T-helper 1 cell treated with Interleukin-12 subunit alpha and Interleukin-12 subunit beta and Interleukin-4 antibody, amounts not matched to agents 30 μg/mL and 1 μg/mL, for 36 hours (primary cell): Measurements from ENCODE around the gene CHST12.

Experiments
- H3K27ac Mint-ChIP-seq: one replicate; pipeline ENCODE4 v1.8.0; 2021; ENCODE audit warnings: mild to moderate bottlenecking, mixed read lengths
- H3K27me3 Mint-ChIP-seq: one replicate; pipeline ENCODE4 v1.8.0; 2021; ENCODE audit warnings: low read depth, mixed read lengths
- H3K36me3 Mint-ChIP-seq: one replicate; pipeline ENCODE4 v1.8.0; 2021; ENCODE audit warnings: low read depth, mixed read lengths
- H3K4me1 Mint-ChIP-seq: one replicate; pipeline ENCODE4 v1.8.0; 2021; ENCODE audit warnings: low read depth, mixed read lengths
- H3K4me3 Mint-ChIP-seq: one replicate; pipeline ENCODE4 v1.8.0; 2021; ENCODE audit warnings: mild to moderate bottlenecking, moderate library complexity, mixed read lengths
- H3K9me3 Mint-ChIP-seq: one replicate; pipeline ENCODE4 v1.8.0; 2021; ENCODE audit warnings: mixed read lengths

Gene CHST12

DNA sequence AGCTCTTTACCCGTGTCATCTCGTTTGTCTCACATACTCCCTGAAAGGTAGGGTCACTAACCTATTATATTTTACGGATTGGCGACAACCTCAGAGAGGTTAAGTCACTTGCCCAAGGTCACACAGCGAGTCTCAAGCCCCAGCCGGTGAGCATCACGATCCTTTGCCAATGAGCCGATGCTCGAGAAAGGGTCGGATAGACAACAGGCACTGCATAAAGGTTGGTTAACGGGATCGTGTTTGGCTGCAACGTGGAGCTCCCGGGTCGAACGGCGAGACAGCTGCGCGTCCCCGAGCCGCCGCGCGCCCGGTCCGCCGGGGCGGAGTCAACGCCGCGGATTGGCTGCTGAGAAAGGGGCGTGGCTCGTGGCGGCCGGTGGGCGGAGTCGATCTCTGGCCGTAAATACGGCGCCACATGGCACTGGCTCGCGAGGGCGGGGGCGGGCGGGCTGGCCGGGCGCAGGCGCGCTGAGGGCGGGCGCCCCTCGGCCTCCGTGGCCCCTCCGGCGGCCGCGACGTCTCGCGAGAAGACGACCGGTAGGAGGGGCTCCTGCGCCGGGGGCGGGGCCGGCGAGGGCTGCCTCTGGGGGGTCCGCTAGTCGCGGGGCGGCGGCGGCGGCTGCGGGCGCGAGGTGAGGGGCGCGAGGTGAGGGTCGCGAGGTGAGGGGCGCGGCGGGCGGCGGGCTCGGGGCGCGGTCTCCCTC is at the start of gene CHST12:
TSS of gene CHST12 (plus strand) at position 598 of the 704 bp plus-strand sequence. CDS start 29,029 bp downstream, outside the sequence.
- Mint-ChIP-seq H3K27ac (peak within 1 kb of the TSS; percentile 95), H3K27me3 (no peaks in the 10 kb centered on the region), H3K4me3 (peak within 1 kb of the TSS; percentile 89), H3K9me3 (no peaks in the 10 kb centered on the region), H3K4me1 (peaks cover 43% of the 10 kb centered on the region), H3K36me3 (peaks cover 13% of the 10 kb centered on the region)

DNA sequence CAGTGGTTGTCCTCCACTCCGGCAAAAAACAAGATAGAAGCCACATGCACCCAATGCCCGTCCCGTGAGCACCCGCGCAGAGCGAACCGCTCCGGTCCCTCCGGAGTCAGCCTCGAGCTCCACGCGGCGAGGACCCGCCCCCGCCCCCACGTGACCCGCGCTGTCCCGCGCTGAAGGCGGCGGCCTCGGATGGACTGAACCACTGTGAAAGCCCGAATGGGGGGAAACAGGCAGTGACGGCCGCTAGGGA is 49.5 kb upstream of the CHST12 start:
- peaks cover 9% of the 10 kb centered on the region for H3K4me1 Mint-ChIP-seq
- H3K36me3 Mint-ChIP-seq = peaks cover 10% of the 10 kb centered on the region
- H3K27ac Mint-ChIP-seq = peak overlapping the region; percentile 99
- no peaks in the 10 kb centered on the region for H3K27me3 Mint-ChIP-seq
- H3K4me3 Mint-ChIP-seq = peak overlapping the region; percentile 91
- no peaks in the 10 kb centered on the region for H3K9me3 Mint-ChIP-seq

- Mint-ChIP-seq H3K36me3 (peaks cover 13% of the 10 kb centered on the region), H3K9me3 (no peaks in the 10 kb centered on the region), H3K27ac (peak within 1 kb of the TSS; percentile 99), H3K4me1 (peaks cover 13% of the 10 kb centered on the region), H3K27me3 (no peaks in the 10 kb centered on the region), H3K4me3 (peak within 1 kb of the TSS; percentile 91)
These were observed 49.0 kb upstream of the CHST12 start, which contains the start of gene EIF3B for GRCh38 chr7:2354186-2354938. TSS of gene EIF3B (plus strand) at chr7:2354827. CDS start at chr7:2354922, 95 bp downstream.

GRCh38 chr7:2354939-2355704 is 48.3 kb upstream of the CHST12 start:
- Mint-ChIP-seq H3K27me3 (no peaks in the 10 kb centered on the region), H3K4me1 (peaks cover 20% of the 10 kb centered on the region), H3K9me3 (no peaks in the 10 kb centered on the region), H3K36me3 (peaks cover 14% of the 10 kb centered on the region), H3K4me3 (peak overlapping the region; percentile 91), H3K27ac (peak overlapping the region; percentile 99)

DNA sequence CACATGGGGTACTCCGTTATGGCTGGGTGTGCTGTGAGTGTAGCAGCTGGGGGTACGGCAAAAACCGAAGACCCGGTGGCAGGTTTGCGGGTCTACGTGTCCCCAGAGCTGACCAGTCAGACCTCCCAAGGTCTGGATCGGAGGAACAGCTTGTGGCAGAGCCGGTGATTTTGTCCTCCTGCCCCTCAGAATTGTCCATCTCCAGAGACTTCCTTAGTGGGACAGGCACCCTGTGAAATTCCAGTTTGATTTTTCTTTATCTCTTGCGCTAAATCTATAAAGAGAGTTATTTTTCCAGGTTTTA is 47.8 kb upstream of the CHST12 start:
- Mint-ChIP-seq H3K27me3 (no peaks in the 10 kb centered on the region), H3K4me1 (peaks cover 25% of the 10 kb centered on the region), H3K27ac (peak overlapping the region; percentile 88), H3K36me3 (peaks cover 16% of the 10 kb centered on the region), H3K9me3 (no peaks in the 10 kb centered on the region), H3K4me3 (peak overlapping the region; percentile 86)

DNA sequence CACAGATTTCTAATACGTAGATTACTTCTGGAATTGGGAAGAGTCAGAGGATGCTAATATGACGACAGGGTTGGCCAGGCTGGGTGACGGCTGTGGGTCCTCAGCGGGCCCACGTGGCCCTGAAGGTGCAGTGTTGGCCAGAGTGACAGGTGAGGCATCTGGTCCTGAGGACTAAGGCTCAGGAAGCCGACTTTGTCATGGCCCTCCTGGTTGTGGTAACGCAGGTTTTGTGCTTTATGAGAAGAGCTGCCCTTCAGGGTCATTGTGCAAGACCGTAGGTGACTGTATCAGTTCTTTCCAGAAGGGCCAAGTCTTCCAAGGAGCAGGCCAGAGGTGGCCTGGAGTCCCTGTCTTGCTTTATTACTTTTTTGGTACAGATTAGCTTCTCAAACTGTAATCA is 46.2 kb upstream of the CHST12 start:
- Mint-ChIP-seq H3K9me3 (no peaks in the 10 kb centered on the region), H3K4me1 (peaks cover 25% of the 10 kb centered on the region), H3K4me3 (peak overlapping the region; percentile 1), H3K27ac (no peak overlapping the region), H3K36me3 (peaks cover 16% of the 10 kb centered on the region), H3K27me3 (no peaks in the 10 kb centered on the region)

GRCh38 chr7:2357571-2357970 is 45.8 kb upstream of the CHST12 start:
- Mint-ChIP-seq H3K4me1 (peaks cover 25% of the 10 kb centered on the region), H3K27me3 (no peaks in the 10 kb centered on the region), H3K9me3 (no peaks in the 10 kb centered on the region), H3K27ac (peak overlapping the region; percentile 0), H3K36me3 (peaks cover 19% of the 10 kb centered on the region), H3K4me3 (peak overlapping the region; percentile 17)

GRCh38 chr7:2358968-2359527 is 44.4 kb upstream of the CHST12 start:
- H3K27ac Mint-ChIP-seq = no peak overlapping the region
- peaks cover 23% of the 10 kb centered on the region for H3K4me1 Mint-ChIP-seq
- H3K27me3 Mint-ChIP-seq = no peaks in the 10 kb centered on the region
- H3K9me3 Mint-ChIP-seq = no peaks in the 10 kb centered on the region
- H3K36me3 Mint-ChIP-seq = peaks cover 30% of the 10 kb centered on the region
- H3K4me3 Mint-ChIP-seq = no peak overlapping the region

GRCh38 chr7:2359610-2360009 is 43.8 kb upstream of the CHST12 start:
- no peaks in the 10 kb centered on the region for H3K27me3 Mint-ChIP-seq
- H3K4me3 Mint-ChIP-seq = no peak overlapping the region
- H3K27ac Mint-ChIP-seq = no peak overlapping the region
- H3K4me1 Mint-ChIP-seq = peaks cover 23% of the 10 kb centered on the region
- H3K9me3 Mint-ChIP-seq = no peaks in the 10 kb centered on the region
- peaks cover 32% of the 10 kb centered on the region for H3K36me3 Mint-ChIP-seq

DNA sequence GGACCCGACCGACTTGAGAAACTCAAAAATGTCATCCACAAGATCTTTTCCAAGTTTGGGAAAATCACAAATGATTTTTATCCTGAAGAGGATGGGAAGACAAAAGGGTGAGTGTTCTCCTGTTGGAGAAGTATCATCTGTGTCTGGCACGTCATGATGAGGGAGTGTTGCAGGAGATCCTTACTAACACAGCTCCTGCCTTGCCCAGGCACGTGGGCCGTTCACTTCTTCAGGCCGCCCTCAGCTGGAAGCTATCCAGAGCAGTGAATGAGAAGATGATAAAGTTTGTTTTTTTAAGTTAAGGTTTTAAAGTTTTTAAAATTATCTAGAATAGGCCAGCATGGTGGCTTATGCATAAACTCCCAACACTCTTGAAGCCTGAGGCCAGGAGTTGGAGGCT is 42.6 kb upstream of the CHST12 start:
- Mint-ChIP-seq H3K27ac (no peak overlapping the region), H3K9me3 (no peaks in the 10 kb centered on the region), H3K27me3 (no peaks in the 10 kb centered on the region), H3K4me3 (no peak overlapping the region), H3K4me1 (peaks cover 23% of the 10 kb centered on the region), H3K36me3 (peaks cover 39% of the 10 kb centered on the region)

DNA sequence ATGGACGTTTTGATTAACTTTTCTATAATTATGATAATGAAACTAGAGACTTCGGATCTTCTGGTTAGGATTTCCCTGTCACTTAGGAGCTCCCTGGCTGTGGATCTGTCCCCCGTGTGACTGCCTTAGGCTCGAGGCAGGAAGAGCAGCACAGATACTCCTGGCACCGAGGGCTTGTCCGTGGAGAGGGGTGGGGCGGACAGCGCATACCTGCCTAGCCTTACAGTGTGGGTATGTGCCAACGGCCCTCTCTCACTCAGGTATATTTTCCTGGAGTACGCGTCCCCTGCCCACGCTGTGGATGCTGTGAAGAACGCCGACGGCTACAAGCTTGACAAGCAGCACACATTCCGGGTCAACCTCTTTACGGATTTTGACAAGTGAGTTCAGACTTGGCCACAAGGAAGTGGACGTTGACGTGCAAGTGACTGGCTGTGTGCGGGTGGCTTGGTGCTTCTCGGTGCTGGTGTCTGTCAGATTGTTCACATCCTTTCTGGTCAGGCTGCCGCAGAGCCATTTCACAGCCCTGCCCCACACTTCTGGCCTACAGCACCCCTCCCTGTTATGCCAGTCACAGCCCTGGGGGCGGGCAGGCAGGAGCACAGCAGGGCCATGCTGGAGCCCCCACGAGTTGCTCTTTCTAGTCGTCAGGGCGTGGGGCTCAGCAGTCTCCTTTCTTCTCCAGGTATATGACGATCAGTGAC is 40.9 kb upstream of the CHST12 start:
- no peaks in the 10 kb centered on the region for H3K27me3 Mint-ChIP-seq
- no peak overlapping the region for H3K27ac Mint-ChIP-seq
- H3K9me3 Mint-ChIP-seq = no peaks in the 10 kb centered on the region
- H3K36me3 Mint-ChIP-seq = peaks cover 42% of the 10 kb centered on the region
- H3K4me1 Mint-ChIP-seq = peaks cover 18% of the 10 kb centered on the region
- no peak overlapping the region for H3K4me3 Mint-ChIP-seq

- Mint-ChIP-seq H3K9me3 (no peaks in the 10 kb centered on the region), H3K27me3 (no peaks in the 10 kb centered on the region), H3K27ac (no peak overlapping the region), H3K36me3 (peaks cover 46% of the 10 kb centered on the region), H3K4me3 (no peak overlapping the region), H3K4me1 (no peaks in the 10 kb centered on the region)
These were observed 34.3 kb upstream of the CHST12 start for GRCh38 chr7:2369139-2369538.

DNA sequence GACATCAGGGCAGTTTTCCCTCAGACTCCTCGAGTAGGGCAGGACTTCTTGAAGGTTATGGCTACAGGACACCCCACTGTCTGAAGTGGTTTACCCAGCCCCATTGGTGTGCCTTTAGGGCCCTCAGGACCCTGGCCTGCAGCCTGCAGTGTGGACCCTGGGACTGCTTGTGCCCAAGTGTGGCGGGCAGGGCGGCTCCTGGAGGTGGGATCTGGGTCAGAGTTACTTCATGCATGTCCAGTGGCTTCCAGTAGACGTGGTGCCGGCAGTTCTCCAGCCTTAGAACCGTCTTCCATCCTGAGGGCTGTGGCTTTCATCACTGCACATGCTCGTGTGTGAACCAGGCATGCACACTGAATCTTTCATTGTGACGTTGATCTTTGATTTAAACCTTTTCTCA is 32.1 kb upstream of the CHST12 start:
- Mint-ChIP-seq H3K4me1 (no peaks in the 10 kb centered on the region), H3K27ac (no peak overlapping the region), H3K9me3 (no peaks in the 10 kb centered on the region), H3K27me3 (no peaks in the 10 kb centered on the region), H3K36me3 (peaks cover 46% of the 10 kb centered on the region), H3K4me3 (no peak overlapping the region)

- Mint-ChIP-seq H3K27ac (no peak overlapping the region), H3K9me3 (no peaks in the 10 kb centered on the region), H3K4me1 (peaks cover 3% of the 10 kb centered on the region), H3K36me3 (peaks cover 46% of the 10 kb centered on the region), H3K4me3 (no peak overlapping the region), H3K27me3 (no peaks in the 10 kb centered on the region)
These were observed 30.7 kb upstream of the CHST12 start for GRCh38 chr7:2372724-2373123.
